Stomach (tissue), 9 donors: Measurements from ENCODE around the gene P2RX3. TPM values are rescaled to one million over a fixed set of nuclear protein-coding genes. Genes with fewer than 3 reads are reported as not detected.

Experiments used
- DNase-seq, 2 donors: peaks; one replicate each; pipeline versions ENCODE4 v3.0.0 to v3.0.0-alpha.2; 2013 to 2019
- H3K27ac ChIP-seq, 5 donors: fragments of 200-600 bp in 4 of 5; sonication (generic) in 4 of 5; one replicate each; pipeline ENCODE4 v1.5.1; 2013 to 2019; ENCODE audit warnings: mild to moderate bottlenecking in 1 of 5, moderate library complexity in 1 of 5
- H3K27me3 ChIP-seq, 3 donors: fragments of 200-600 bp; sonication (generic); one replicate each; pipeline ENCODE4 v1.5.1; 2017 to 2019; ENCODE audit warnings: mixed run types in 1 of 3
- H3K36me3 ChIP-seq, 4 donors: fragments of 200-600 bp; sonication (generic); 1 replicate in 3 of 4; 2 replicates in 1 of 4; pipeline ENCODE4 v1.5.1; 2016 to 2019
- H3K4me1 ChIP-seq, 4 donors: fragments of 200-600 bp; sonication (generic); one replicate each; pipeline ENCODE4 v1.5.1; 2016 to 2019
- H3K4me3 ChIP-seq, 4 donors: fragments of 200-600 bp; sonication (generic) in 3 of 4; one replicate each; pipeline ENCODE4 v1.5.1; 2016 to 2019; ENCODE audit warnings: mild to moderate bottlenecking in 1 of 4
- H3K9me3 ChIP-seq, 4 donors: fragments of 200-600 bp; sonication (generic); one replicate each; pipeline ENCODE4 v1.5.1; 2016 to 2019
- EP300 ChIP-seq: sonication (generic); formaldehyde crosslinking; IDR thresholded peaks from one replicate; pipeline ENCODE4 v1.6.1; 2017; ENCODE audit warnings: antibody characterized with exemption
- POLR2A ChIP-seq, 4 donors: fragments of 450-650 bp; IDR thresholded peaks; one replicate each; pipeline ENCODE4 v1.6.1; 2016; ENCODE audit warnings: antibody characterized with exemption in 4 of 4, control low read depth in 2 of 4, mild to moderate bottlenecking in 1 of 4, moderate library complexity in 1 of 4
- POLR2AphosphoS5 ChIP-seq, 3 donors: sonication (generic); formaldehyde crosslinking; IDR thresholded peaks; one replicate each; pipeline ENCODE4 v1.6.1; 2016; ENCODE audit warnings: antibody characterized with exemption in 3 of 3
- WGBS, 5 donors: extraction: QIAGEN DNeasy Blood & Tissue Kit in 3 of 5; methylation state at CpG; one replicate each; pipeline versions ENCODE4 v1.1.5 to v1.1.7; 2013 to 2018; 5-methylcytosine and 5-hydroxymethylcytosine counted together
- intact Hi-C: fragments of 100-400 bp; cut with DNase I; formaldehyde crosslinking; loops from one replicate; pipeline ENCODE4 v1.15.1; 2023; ENCODE audit warnings: low total_unique reads
- polyA plus RNA-seq, 3 donors: library from polyadenylated mRNA; stranded (reverse); fragments of 200-250 nt; gene quantifications; one replicate each; pipeline ENCODE4 v1.2.3, GENCODE V29; 2013
- total RNA-seq, 5 donors: library from RNA; depleted of rRNA; stranded (reverse); fragments of >200 nt; gene quantifications; one replicate each; pipeline versions ENCODE4 v1.1.0 to v1.2.3, GENCODE V29; 2014 to 2016
- TF ChIP-seq, protein P1 (sequence below), 7 experiments: fragments of 450-650 bp in 4 of 7; fragments of 200-600 bp in 3 of 7; sonication (generic) in 3 of 7; IDR thresholded peaks; one replicate each; pipeline ENCODE4 v1.5.1; 2016 to 2019; ENCODE audit warnings: antibody characterized with exemption in 7 of 7, control low read depth in 2 of 7, mild to moderate bottlenecking in 1 of 7
- donor health status: healthy with polysubstance abuse.
- donor health status: Bipolar disorder and iron deficiency.
- donor health status: healthy.

Gene P2RX3
- total and polyA plus RNA-seq, 8 donors = 0.18 to 1.7 TPM; not detected in 6

- Histone ChIP-seq H3K36me3 (no peaks in the 10 kb centered on the region), H3K27ac (no peak overlapping the region), H3K4me1 (no peaks in the 10 kb centered on the region), H3K27me3 (no peaks in the 10 kb centered on the region), H3K4me3 (no peak overlapping the region), H3K9me3 (no peaks in the 10 kb centered on the region)
- WGBS, 5 donors = 66 to 79% (median 71%) methylated on average over 3 to 5 of the region's 5 CpGs
- TF ChIP-seq EP300 (no peak), POLR2A (IDR thresholded peaks at IDR 0.05) (no peak), POLR2AphosphoS5 (IDR thresholded peaks at IDR 0.05) (no peak)
- TF ChIP-seq, protein P1, sequence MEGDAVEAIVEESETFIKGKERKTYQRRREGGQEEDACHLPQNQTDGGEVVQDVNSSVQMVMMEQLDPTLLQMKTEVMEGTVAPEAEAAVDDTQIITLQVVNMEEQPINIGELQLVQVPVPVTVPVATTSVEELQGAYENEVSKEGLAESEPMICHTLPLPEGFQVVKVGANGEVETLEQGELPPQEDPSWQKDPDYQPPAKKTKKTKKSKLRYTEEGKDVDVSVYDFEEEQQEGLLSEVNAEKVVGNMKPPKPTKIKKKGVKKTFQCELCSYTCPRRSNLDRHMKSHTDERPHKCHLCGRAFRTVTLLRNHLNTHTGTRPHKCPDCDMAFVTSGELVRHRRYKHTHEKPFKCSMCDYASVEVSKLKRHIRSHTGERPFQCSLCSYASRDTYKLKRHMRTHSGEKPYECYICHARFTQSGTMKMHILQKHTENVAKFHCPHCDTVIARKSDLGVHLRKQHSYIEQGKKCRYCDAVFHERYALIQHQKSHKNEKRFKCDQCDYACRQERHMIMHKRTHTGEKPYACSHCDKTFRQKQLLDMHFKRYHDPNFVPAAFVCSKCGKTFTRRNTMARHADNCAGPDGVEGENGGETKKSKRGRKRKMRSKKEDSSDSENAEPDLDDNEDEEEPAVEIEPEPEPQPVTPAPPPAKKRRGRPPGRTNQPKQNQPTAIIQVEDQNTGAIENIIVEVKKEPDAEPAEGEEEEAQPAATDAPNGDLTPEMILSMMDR (IDR thresholded peaks at IDR 0.05) = no peak
- intact Hi-C loops = no loop called here
- no peak for DNase-seq
Observed at GRCh38 chr11:57368845-57369232, 30.7 kb downstream of the P2RX3 start.

DNA sequence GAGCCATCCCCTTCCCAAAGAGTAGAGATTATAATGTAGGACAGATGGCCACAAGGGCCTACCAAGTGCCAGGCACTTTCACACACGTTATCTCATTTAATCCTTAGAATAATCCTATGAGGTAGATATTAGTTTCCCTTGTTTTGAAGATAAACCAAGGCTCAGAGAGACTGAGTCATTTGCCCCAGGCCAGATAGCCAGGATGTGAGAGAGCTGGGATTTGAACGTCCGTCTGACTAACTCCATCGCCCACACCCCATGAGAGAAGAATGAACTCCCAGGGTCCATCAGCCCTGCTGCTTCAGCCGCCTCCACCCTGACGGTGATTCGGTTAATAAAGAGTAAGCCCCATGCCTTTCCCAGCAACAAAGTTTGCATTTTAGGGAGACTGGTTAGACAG lies 32.1 kb downstream of the P2RX3 start:
- WGBS, 5 donors = 79 to 88% (median 85%) methylated on average over 7 of the region's 7 CpGs
- no peaks in the 10 kb centered on the region for H3K36me3 ChIP-seq
- intact Hi-C loops = no loop called here
- no peak for DNase-seq
- no peak overlapping the region for H3K27ac ChIP-seq
- H3K27me3 ChIP-seq = no peaks in the 10 kb centered on the region
- no peaks in the 10 kb centered on the region for H3K9me3 ChIP-seq
- H3K4me1 ChIP-seq = no peaks in the 10 kb centered on the region
- no peak overlapping the region for H3K4me3 ChIP-seq
- TF ChIP-seq POLR2AphosphoS5 (IDR thresholded peaks at IDR 0.05) (no peak), EP300 (no peak), POLR2A (IDR thresholded peaks at IDR 0.05) (no peak)
- TF ChIP-seq, protein P1 (IDR thresholded peaks at IDR 0.05) = no peak

GRCh38 chr11:57370941-57371340 lies 32.8 kb downstream of the P2RX3 start:
- Histone ChIP-seq H3K4me3 (no peak overlapping the region), H3K27me3 (no peaks in the 10 kb centered on the region), H3K27ac (no peak overlapping the region), H3K9me3 (no peaks in the 10 kb centered on the region), H3K36me3 (no peaks in the 10 kb centered on the region), H3K4me1 (no peaks in the 10 kb centered on the region)
- intact Hi-C loops = no loop called here
- TF ChIP-seq POLR2AphosphoS5 (IDR thresholded peaks at IDR 0.05) (no peak), POLR2A (IDR thresholded peaks at IDR 0.05) (no peak), EP300 (no peak)
- TF ChIP-seq, protein P1 (IDR thresholded peaks at IDR 0.05) = no peak
- no peak for DNase-seq

- Histone ChIP-seq H3K4me3 (no peak overlapping the region), H3K4me1 (no peaks in the 10 kb centered on the region), H3K27ac (no peak overlapping the region), H3K9me3 (no peaks in the 10 kb centered on the region), H3K36me3 (no peaks in the 10 kb centered on the region), H3K27me3 (peaks cover 0 to 14% (median 0%) of the 10 kb centered on the region in 3 donors)
- no peak for DNase-seq
- WGBS, 5 donors = 39 to 56% (median 45%) methylated on average over 3 of the region's 3 CpGs
- intact Hi-C loops = no loop called here
- TF ChIP-seq POLR2AphosphoS5 (IDR thresholded peaks at IDR 0.05) (no peak), EP300 (no peak), POLR2A (IDR thresholded peaks at IDR 0.05) (no peak)
- TF ChIP-seq, protein P1 (IDR thresholded peaks at IDR 0.05) = no peak
Observed at GRCh38 chr11:57373146-57373545, 35.0 kb downstream of the P2RX3 start.
